ENCODE data around the gene PRKCB.

PRKCB gene

GRCh38 chr16:23867566-23867965 lies 31.8 kb downstream of the PRKCB start:
- DNase-seq = no peak

GRCh38 chr16:23868136-23868535 lies 32.4 kb downstream of the PRKCB start:
- no peak for DNase-seq

- no peak for DNase-seq
Observed at GRCh38 chr16:23869052-23869451, 33.3 kb downstream of the PRKCB start.

GRCh38 chr16:23871924-23872323 lies 36.1 kb downstream of the PRKCB start:
- DNase-seq = no peak

- DNase-seq = no peak
Observed at GRCh38 chr16:23874613-23875294, 39.0 kb downstream of the PRKCB start.

GRCh38 chr16:23876256-23876896 lies 40.6 kb downstream of the PRKCB start:
- no peak for DNase-seq

GRCh38 chr16:23877107-23878070 lies 41.6 kb downstream of the PRKCB start:
- DNase-seq = peak; percentile 16

GRCh38 chr16:23879735-23880373 lies 44.1 kb downstream of the PRKCB start:
- DNase-seq = no peak

GRCh38 chr16:23889189-23889588 lies 53.4 kb downstream of the PRKCB start:
- no peak for DNase-seq

- no peak for DNase-seq
Observed at GRCh38 chr16:23893986-23894385, 58.2 kb downstream of the PRKCB start.

- no peak for DNase-seq
Observed at GRCh38 chr16:23895052-23895451, 59.3 kb downstream of the PRKCB start.

- DNase-seq = peak; percentile 86
Observed at GRCh38 chr16:23896832-23897821, 61.3 kb downstream of the PRKCB start.

- no peak for DNase-seq
Observed at GRCh38 chr16:23898682-23899430, 63.1 kb downstream of the PRKCB start.

GRCh38 chr16:23899869-23900268 lies 64.1 kb downstream of the PRKCB start:
- DNase-seq = no peak

- DNase-seq = no peak
Observed at GRCh38 chr16:23900480-23901177, 64.8 kb downstream of the PRKCB start.

GRCh38 chr16:23901178-23902033 lies 65.6 kb downstream of the PRKCB start:
- DNase-seq = peak; percentile 91

GRCh38 chr16:23902034-23902747 lies 66.4 kb downstream of the PRKCB start:
- DNase-seq = no peak

GRCh38 chr16:23902748-23903414 lies 67.1 kb downstream of the PRKCB start:
- DNase-seq = no peak
